Upper lobe of left lung (tissue), 6 donors: ENCODE results near the gene LRRFIP1. TPM values are rescaled to one million over a fixed set of nuclear protein-coding genes. Genes with fewer than 3 reads are reported as not detected.

Experiments
- ATAC-seq, 2 donors: fragments of 200-7000 bp; cut with Tn5 transposase; one replicate each; pipeline ENCODE4 v1.9.1; 2022; ENCODE audit warnings: mild to moderate bottlenecking in 2 of 2, moderate library complexity in 2 of 2; ENCODE audit not compliant: low FRiP score in 2 of 2
- DNase-seq, 2 donors: peaks; one replicate each; pipeline ENCODE4 v3.0.0-alpha.2; 2019 to 2020
- H3K27ac ChIP-seq, 4 donors: fragments of 200-600 bp; sonication (generic); one replicate each; pipeline ENCODE4 v1.5.1; 2016 to 2019
- H3K27me3 ChIP-seq, 4 donors: fragments of 200-600 bp; sonication (generic); one replicate each; pipeline ENCODE4 v1.5.1; 2017 to 2019
- H3K36me3 ChIP-seq, 4 donors: fragments of 200-600 bp; sonication (generic); one replicate each; pipeline ENCODE4 v1.5.1; 2016 to 2019
- H3K4me1 ChIP-seq, 4 donors: fragments of 200-600 bp; sonication (generic); one replicate each; pipeline ENCODE4 v1.5.1; 2018 to 2019
- H3K4me3 ChIP-seq, 4 donors: fragments of 200-600 bp; sonication (generic); one replicate each; pipeline ENCODE4 v1.5.1; 2017 to 2019; ENCODE audit warnings: mild to moderate bottlenecking in 2 of 4, moderate library complexity in 1 of 4
- H3K9me3 ChIP-seq, 4 donors: fragments of 200-600 bp; sonication (generic); one replicate each; pipeline ENCODE4 v1.5.1; 2018 to 2019
- EP300 ChIP-seq, 4 donors: sonication (generic); formaldehyde crosslinking; IDR thresholded peaks; one replicate each; pipeline ENCODE4 v1.5.1; 2017; ENCODE audit warnings: antibody characterized with exemption in 4 of 4, control low read depth in 2 of 4
- POLR2A ChIP-seq, 4 donors: fragments of 450-650 bp; IDR thresholded peaks; one replicate each; pipeline ENCODE4 v1.5.1; 2016 to 2017; ENCODE audit warnings: antibody characterized with exemption in 4 of 4, mild to moderate bottlenecking in 2 of 4
- POLR2AphosphoS5 ChIP-seq, 2 donors: sonication (generic); formaldehyde crosslinking; IDR thresholded peaks; one replicate each; pipeline ENCODE4 v1.5.1; 2017; ENCODE audit warnings: antibody characterized with exemption in 2 of 2
- WGBS, 2 donors: methylation state at CpG; one replicate each; pipeline ENCODE4 v1.1.5; 2017 to 2018; 5-methylcytosine and 5-hydroxymethylcytosine counted together
- total RNA-seq, 6 donors: library from RNA; depleted of rRNA in 4 of 6; stranded (reverse); fragments of >200 nt in 4 of 6; gene quantifications; one replicate each; pipeline versions ENCODE4 v1.1.0 to v1.2.1, GENCODE V29; 2016 to 2021
- TF ChIP-seq, protein P1 (sequence below), 6 experiments: fragments of 450-650 bp in 4 of 6; fragments of 200-600 bp in 2 of 6; sonication (generic) in 2 of 6; IDR thresholded peaks; one replicate each; pipeline ENCODE4 v1.5.1; 2016 to 2019; ENCODE audit warnings: antibody characterized with exemption in 6 of 6
- donor health status: DM: no; HTN: no; CAD: no; lungs with moderate emphysema.
- donor health status: DM: no; HTN: yes; CAD: no; lungs with severe emphysema.

The LRRFIP1 gene
- total RNA-seq, 6 donors from 2014 or later, result 185 to 291 (median 242) TPM

DNA sequence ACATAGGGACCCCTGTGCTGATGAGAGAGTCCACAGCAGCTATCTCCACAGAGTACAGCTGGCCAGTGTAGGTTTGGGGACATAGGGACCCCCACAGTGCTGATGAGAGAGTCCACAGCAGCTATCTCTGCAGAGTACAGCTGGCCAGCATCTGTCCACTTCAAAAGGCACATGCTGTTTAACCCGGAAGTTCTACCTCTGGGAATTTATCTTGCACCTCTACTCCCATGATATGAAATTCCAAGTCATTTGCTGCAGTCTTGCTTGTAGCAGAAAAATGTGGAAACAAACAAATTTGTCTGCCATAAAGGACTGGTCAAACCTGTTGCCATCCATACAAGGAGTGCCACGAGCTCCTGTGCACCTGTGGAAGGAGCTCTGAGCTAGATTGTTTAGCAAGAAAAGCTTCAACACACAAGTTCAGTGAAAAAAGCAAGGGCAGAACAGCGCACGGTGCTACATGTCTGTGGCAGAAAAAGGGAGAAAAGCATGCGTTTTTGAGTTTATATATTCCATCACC lies 33.1 kb downstream of the LRRFIP1 start:
- no peak overlapping the region for H3K4me3 ChIP-seq
- H3K4me1 ChIP-seq, result peaks cover 19 to 29% (median 25%) of the 10 kb centered on the region in 4 donors
- TF ChIP-seq, protein P1, sequence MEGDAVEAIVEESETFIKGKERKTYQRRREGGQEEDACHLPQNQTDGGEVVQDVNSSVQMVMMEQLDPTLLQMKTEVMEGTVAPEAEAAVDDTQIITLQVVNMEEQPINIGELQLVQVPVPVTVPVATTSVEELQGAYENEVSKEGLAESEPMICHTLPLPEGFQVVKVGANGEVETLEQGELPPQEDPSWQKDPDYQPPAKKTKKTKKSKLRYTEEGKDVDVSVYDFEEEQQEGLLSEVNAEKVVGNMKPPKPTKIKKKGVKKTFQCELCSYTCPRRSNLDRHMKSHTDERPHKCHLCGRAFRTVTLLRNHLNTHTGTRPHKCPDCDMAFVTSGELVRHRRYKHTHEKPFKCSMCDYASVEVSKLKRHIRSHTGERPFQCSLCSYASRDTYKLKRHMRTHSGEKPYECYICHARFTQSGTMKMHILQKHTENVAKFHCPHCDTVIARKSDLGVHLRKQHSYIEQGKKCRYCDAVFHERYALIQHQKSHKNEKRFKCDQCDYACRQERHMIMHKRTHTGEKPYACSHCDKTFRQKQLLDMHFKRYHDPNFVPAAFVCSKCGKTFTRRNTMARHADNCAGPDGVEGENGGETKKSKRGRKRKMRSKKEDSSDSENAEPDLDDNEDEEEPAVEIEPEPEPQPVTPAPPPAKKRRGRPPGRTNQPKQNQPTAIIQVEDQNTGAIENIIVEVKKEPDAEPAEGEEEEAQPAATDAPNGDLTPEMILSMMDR (IDR thresholded peaks at IDR 0.05), result no peak
- TF ChIP-seq POLR2AphosphoS5 (IDR thresholded peaks at IDR 0.05), result no peak
- no peak for TF ChIP-seq EP300 (IDR thresholded peaks at IDR 0.05)
- TF ChIP-seq POLR2A (IDR thresholded peaks at IDR 0.05), result no peak
- ATAC-seq (no peak), DNase-seq (no peak)
- no peaks in the 10 kb centered on the region for H3K36me3 ChIP-seq
- no peaks in the 10 kb centered on the region for H3K9me3 ChIP-seq
- WGBS, 2 donors, result 50 to 68% methylated on average over 5 of the region's 5 CpGs
- H3K27ac ChIP-seq, result peak overlapping the region in 3 of 4 donors; percentile 15 to 48 (median 48)
- no peaks in the 10 kb centered on the region for H3K27me3 ChIP-seq

DNA sequence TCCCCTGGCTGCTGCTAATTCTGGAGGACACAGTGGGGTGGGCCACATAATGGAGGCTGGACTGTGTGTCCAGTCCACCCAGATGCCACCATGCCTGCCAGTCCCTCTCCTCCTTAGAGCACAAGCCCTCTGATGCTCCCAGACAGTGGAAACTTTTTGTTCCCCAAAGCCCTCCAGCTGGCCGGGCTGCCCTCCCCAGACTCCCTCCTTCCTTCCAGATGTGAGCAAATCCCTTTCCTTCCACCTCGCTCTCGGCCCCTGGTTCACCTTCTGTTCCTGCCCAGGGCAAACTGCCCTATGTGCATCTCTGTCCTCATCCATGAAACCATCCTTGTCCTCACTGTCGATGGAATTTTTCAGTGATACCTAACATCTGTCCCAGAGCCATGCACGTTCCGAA lies 33.9 kb downstream of the LRRFIP1 start:
- Histone ChIP-seq H3K9me3 (no peaks in the 10 kb centered on the region), H3K4me3 (no peak overlapping the region), H3K27me3 (no peaks in the 10 kb centered on the region), H3K4me1 (peaks cover 19 to 29% (median 25%) of the 10 kb centered on the region in 4 donors), H3K36me3 (no peaks in the 10 kb centered on the region), H3K27ac (peak overlapping the region; percentile 26 to 48 (median 46))
- DNase-seq (no peak), ATAC-seq (no peak)
- WGBS, 2 donors, result 81% methylated on average over 6 of the region's 6 CpGs
- TF ChIP-seq POLR2AphosphoS5 (IDR thresholded peaks at IDR 0.05), result no peak
- TF ChIP-seq, protein P1 (IDR thresholded peaks at IDR 0.05), result no peak
- TF ChIP-seq POLR2A (IDR thresholded peaks at IDR 0.05), result no peak
- no peak for TF ChIP-seq EP300 (IDR thresholded peaks at IDR 0.05)

DNA sequence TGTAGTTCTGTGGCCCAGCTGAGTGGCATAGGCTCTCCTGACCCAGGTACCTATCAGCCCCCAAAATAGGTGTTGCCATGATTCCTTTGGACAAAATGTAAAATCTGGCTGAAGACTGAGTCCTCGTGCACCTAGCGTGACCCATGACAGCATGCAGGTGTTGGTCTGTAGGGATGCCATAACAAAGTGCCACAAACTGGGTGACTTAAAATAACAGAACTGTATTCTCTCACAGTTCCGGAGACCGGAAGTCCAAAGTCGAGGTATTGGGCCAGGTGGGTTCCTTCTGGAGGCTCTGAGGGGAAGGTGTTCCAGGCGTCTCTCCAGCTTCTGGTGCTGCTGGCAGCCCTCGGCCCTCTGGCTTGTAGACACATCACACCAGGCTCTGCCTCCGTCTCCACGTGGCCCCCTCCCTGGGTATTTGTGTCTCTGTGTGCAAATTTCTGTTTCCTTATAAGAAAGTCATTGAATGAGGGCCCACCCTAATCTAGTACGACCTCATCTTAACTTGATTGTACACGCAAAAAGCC lies 34.5 kb downstream of the LRRFIP1 start:
- peaks cover 19 to 29% (median 25%) of the 10 kb centered on the region in 4 donors for H3K4me1 ChIP-seq
- WGBS, 2 donors, result 86 to 88% methylated on average over 11 of the region's 11 CpGs
- no peak overlapping the region for H3K4me3 ChIP-seq
- DNase-seq (no peak), ATAC-seq (no peak)
- H3K27ac ChIP-seq, result peak overlapping the region in 3 of 4 donors; percentile 26 to 61 (median 44)
- no peaks in the 10 kb centered on the region for H3K9me3 ChIP-seq
- TF ChIP-seq, protein P1 (IDR thresholded peaks at IDR 0.05), result no peak
- TF ChIP-seq EP300 (IDR thresholded peaks at IDR 0.05) (no peak), POLR2A (IDR thresholded peaks at IDR 0.05) (no peak), POLR2AphosphoS5 (IDR thresholded peaks at IDR 0.05) (no peak)
- H3K27me3 ChIP-seq, result no peaks in the 10 kb centered on the region
- no peaks in the 10 kb centered on the region for H3K36me3 ChIP-seq

DNA sequence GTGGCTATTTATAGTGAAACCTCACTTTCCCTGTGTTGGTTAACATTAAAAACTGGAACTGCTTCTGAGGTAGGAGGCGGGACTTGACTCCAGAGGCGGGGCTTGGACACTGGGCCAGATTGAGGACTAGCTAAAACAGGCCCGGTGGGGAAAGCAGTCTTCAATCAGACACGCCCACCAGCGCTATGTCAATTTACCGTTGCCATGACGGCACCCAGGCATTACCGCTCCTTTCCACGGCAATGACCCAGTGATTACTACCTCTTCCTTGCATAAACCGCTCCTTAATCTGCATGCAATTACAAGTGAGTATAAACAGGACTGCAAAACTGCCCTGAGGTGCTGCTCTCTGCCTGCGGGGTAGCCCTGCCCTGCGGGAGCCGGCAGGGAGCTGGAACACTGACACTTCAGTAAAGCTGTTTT lies 35.3 kb downstream of the LRRFIP1 start:
- TF ChIP-seq, protein P1 (IDR thresholded peaks at IDR 0.05), result peak in 1 of 6 experiments; percentile 18
- TF ChIP-seq POLR2AphosphoS5 (IDR thresholded peaks at IDR 0.05), result peak; percentile 37 to 53
- peak in 1 of 4 donors; percentile 31 for TF ChIP-seq POLR2A (IDR thresholded peaks at IDR 0.05)
- peak in 1 of 4 donors; percentile 4 for TF ChIP-seq EP300 (IDR thresholded peaks at IDR 0.05)
- ATAC-seq (peak; percentile 93 to 96), DNase-seq (peak; percentile 76 to 96)
- H3K9me3 ChIP-seq, result no peaks in the 10 kb centered on the region
- no peaks in the 10 kb centered on the region for H3K36me3 ChIP-seq
- 27 to 30% methylated on average over 13 of the region's 13 CpGs for WGBS, 2 donors
- peak overlapping the region; percentile 50 to 67 (median 60) for H3K27ac ChIP-seq
- peak overlapping the region in 1 of 4 donors; percentile 2 for H3K4me3 ChIP-seq
- H3K4me1 ChIP-seq, result peaks cover 19 to 29% (median 25%) of the 10 kb centered on the region in 4 donors
- no peaks in the 10 kb centered on the region for H3K27me3 ChIP-seq
